Thyroid gland (tissue), 4 donors: ENCODE data around the gene CHD1L.

Experiments used
- CTCF ChIP-seq, 6 experiments: fragments of 200-600 bp in 3 of 6; fragments of 450-650 bp in 3 of 6; sonication (generic) in 3 of 6; IDR thresholded peaks; one replicate each; pipeline ENCODE4 v1.5.1; 2016 to 2019; ENCODE audit warnings: antibody characterized with exemption in 6 of 6, mild to moderate bottlenecking in 2 of 6, inconsistent platforms in 1 of 6, moderate library complexity in 1 of 6
- POLR2A ChIP-seq, 2 donors: fragments of 450-650 bp; IDR thresholded peaks; one replicate each; pipeline ENCODE4 v1.6.1; 2017; ENCODE audit warnings: antibody characterized with exemption in 2 of 2, mild to moderate bottlenecking in 2 of 2, moderate library complexity in 1 of 2

GRCh38 chr1:147225193-147225730, 17.2 kb upstream of the CHD1L start, which contains the start of gene FMO5:
- TF ChIP-seq CTCF (IDR thresholded peaks at IDR 0.05): peak in 4 of 6 experiments; percentile 29 to 49 (median 38)
- TF ChIP-seq POLR2A (IDR thresholded peaks at IDR 0.05): peak in 1 of 2 donors; percentile 39
